ENCODE measurements around the gene NTMT1. TPM values are rescaled to one million over a fixed set of nuclear protein-coding genes. Genes with fewer than 3 reads are reported as not detected.
A peak's percentile ranks its signal among the peaks of the same experiment; 100 is the strongest.

NTMT1 gene
- total RNA-seq, 1 donor from 2014 or later, result 25.1 TPM

GRCh38 chr9:129620669-129621295 lies 5.2 kb upstream of the NTMT1 start, which contains the start of gene C9orf50:
C9orf50 (minus strand) TSS chr9:129621101; CDS start chr9:129620574, 527 bp downstream.
- Histone ChIP-seq H3K36me3 (no peaks in the 10 kb centered on the region), H3K27me3 (ENCODE audit: low read depth) (peaks cover 14% of the 10 kb centered on the region), H3K27ac (peak within 1 kb of the TSS; percentile 20), H3K4me1 (peaks cover 25% of the 10 kb centered on the region), H3K9me3 (no peaks in the 10 kb centered on the region), H3K4me3 (peak within 1 kb of the TSS; percentile 49)
- DNase-seq, result no peak
- intact Hi-C loops (cut with DNase I), result no loop called here
- no peak for TF ChIP-seq CTCF (IDR thresholded peaks at IDR 0.05)
- ATAC-seq, result no peak

- H3K4me3 ChIP-seq, result no peak overlapping the region
- H3K4me1 ChIP-seq, result peaks cover 41% of the 10 kb centered on the region
- H3K27ac ChIP-seq, result no peak overlapping the region
- ATAC-seq, result no peak
- H3K27me3 ChIP-seq (ENCODE audit: low read depth), result peaks cover 14% of the 10 kb centered on the region
- intact Hi-C loops (cut with DNase I), result no loop called here
- no peak for DNase-seq
- H3K9me3 ChIP-seq, result no peaks in the 10 kb centered on the region
- H3K36me3 ChIP-seq, result no peaks in the 10 kb centered on the region
- TF ChIP-seq CTCF (IDR thresholded peaks at IDR 0.05), result no peak
These were observed 2.6 kb upstream of the NTMT1 start for GRCh38 chr9:129623331-129623730.

- Histone ChIP-seq H3K4me1 (peaks cover 50% of the 10 kb centered on the region), H3K27ac (no peak overlapping the region), H3K27me3 (ENCODE audit: low read depth) (peaks cover 14% of the 10 kb centered on the region), H3K36me3 (no peaks in the 10 kb centered on the region), H3K9me3 (no peaks in the 10 kb centered on the region), H3K4me3 (no peak overlapping the region)
- peak; percentile 74 for TF ChIP-seq CTCF (IDR thresholded peaks at IDR 0.05)
- intact Hi-C loops (cut with DNase I), result no loop called here
- DNase-seq (no peak), ATAC-seq (peak; percentile 3 to 19)
These were observed 1.7 kb upstream of the NTMT1 start for GRCh38 chr9:129624168-129624759.

- DNase-seq (no peak), ATAC-seq (peak in 1 of 2 donors; percentile 5)
- Histone ChIP-seq H3K27ac (peak overlapping the region; percentile 87), H3K4me3 (no peak overlapping the region), H3K9me3 (no peaks in the 10 kb centered on the region), H3K4me1 (peaks cover 54% of the 10 kb centered on the region), H3K36me3 (no peaks in the 10 kb centered on the region), H3K27me3 (ENCODE audit: low read depth) (peaks cover 14% of the 10 kb centered on the region)
- no peak for TF ChIP-seq CTCF (IDR thresholded peaks at IDR 0.05)
- intact Hi-C loops (cut with DNase I), result no loop called here
These were observed 1.0 kb upstream of the NTMT1 start for GRCh38 chr9:129624947-129625346.

- H3K4me3 ChIP-seq, result peak overlapping the region; percentile 77
- peak; percentile 6 to 10 for ATAC-seq
These were observed 792 bp downstream of the NTMT1 start for GRCh38 chr9:129626625-129627284.

More at GRCh38 chr9:129626625-129627284, 792 bp downstream of the NTMT1 start:
- Histone ChIP-seq H3K27ac (peak overlapping the region; percentile 87), H3K27me3 (ENCODE audit: low read depth) (no peaks in the 10 kb centered on the region), H3K36me3 (no peaks in the 10 kb centered on the region), H3K4me1 (peaks cover 62% of the 10 kb centered on the region), H3K9me3 (no peaks in the 10 kb centered on the region)
- TF ChIP-seq CTCF (IDR thresholded peaks at IDR 0.05), result no peak
- DNase-seq, result no peak
- intact Hi-C loops (cut with DNase I), result no loop called here

Data from lower lobe of right lung (tissue), 2 donors.